Measurements from ENCODE around the gene COL13A1. TPM values are rescaled to one million over a fixed set of nuclear protein-coding genes. Genes with fewer than 3 reads are reported as not detected.

Gene COL13A1
- total RNA-seq, 1 donor from 2014 or later, result not detected

GRCh38 chr10:69772933-69773704 is 28.6 kb upstream of the COL13A1 start:
- no peaks in the 10 kb centered on the region for H3K36me3 ChIP-seq
- H3K4me3 ChIP-seq, result no peak overlapping the region
- no peak overlapping the region for H3K27ac ChIP-seq
- no peak for TF ChIP-seq POLR2AphosphoS5 (IDR thresholded peaks at IDR 0.05; ENCODE audit: insufficient read depth in 1 of 2, low read depth in 1 of 2)
- TF ChIP-seq POLR2A (IDR thresholded peaks at IDR 0.05), result no peak
- no peak for TF ChIP-seq CTCF (IDR thresholded peaks at IDR 0.05)
- intact Hi-C loops (cut with DNase I), result no loop called here
- H3K27me3 ChIP-seq, result no peaks in the 10 kb centered on the region
- H3K9me3 ChIP-seq, result no peaks in the 10 kb centered on the region
- no peak for DNase-seq (ENCODE audit: extremely low spot score in 2 of 2)
- no peaks in the 10 kb centered on the region for H3K4me1 ChIP-seq

GRCh38 chr10:69774596-69774995 is 27.1 kb upstream of the COL13A1 start:
- Histone ChIP-seq H3K27ac (no peak overlapping the region), H3K4me3 (no peak overlapping the region), H3K4me1 (no peaks in the 10 kb centered on the region), H3K9me3 (no peaks in the 10 kb centered on the region), H3K27me3 (no peaks in the 10 kb centered on the region), H3K36me3 (no peaks in the 10 kb centered on the region)
- TF ChIP-seq POLR2AphosphoS5 (IDR thresholded peaks at IDR 0.05; ENCODE audit: insufficient read depth in 1 of 2, low read depth in 1 of 2) (no peak), POLR2A (IDR thresholded peaks at IDR 0.05) (no peak), CTCF (IDR thresholded peaks at IDR 0.05) (no peak)
- no peak for DNase-seq (ENCODE audit: extremely low spot score in 2 of 2)
- intact Hi-C loops (cut with DNase I), result no loop called here

- TF ChIP-seq CTCF (IDR thresholded peaks at IDR 0.05), result no peak
- H3K9me3 ChIP-seq, result no peaks in the 10 kb centered on the region
- no peaks in the 10 kb centered on the region for H3K36me3 ChIP-seq
- no peak overlapping the region for H3K27ac ChIP-seq
- no peaks in the 10 kb centered on the region for H3K4me1 ChIP-seq
- DNase-seq (ENCODE audit: extremely low spot score in 2 of 2), result no peak
- intact Hi-C loops (cut with DNase I), result no loop called here
- H3K27me3 ChIP-seq, result no peaks in the 10 kb centered on the region
- H3K4me3 ChIP-seq, result no peak overlapping the region
Observed at GRCh38 chr10:69780077-69780476, 21.6 kb upstream of the COL13A1 start.

GRCh38 chr10:69781576-69781975 is 20.1 kb upstream of the COL13A1 start:
- no peak for TF ChIP-seq POLR2A (IDR thresholded peaks at IDR 0.05)
- no peak for TF ChIP-seq POLR2AphosphoS5 (IDR thresholded peaks at IDR 0.05; ENCODE audit: insufficient read depth in 1 of 2, low read depth in 1 of 2)
- TF ChIP-seq CTCF (IDR thresholded peaks at IDR 0.05), result no peak
- intact Hi-C loops (cut with DNase I), result no loop called here
- H3K9me3 ChIP-seq, result no peaks in the 10 kb centered on the region
- no peak overlapping the region for H3K27ac ChIP-seq
- no peak overlapping the region for H3K4me3 ChIP-seq
- no peaks in the 10 kb centered on the region for H3K36me3 ChIP-seq
- DNase-seq (ENCODE audit: extremely low spot score in 2 of 2), result no peak
- no peaks in the 10 kb centered on the region for H3K27me3 ChIP-seq
- H3K4me1 ChIP-seq, result no peaks in the 10 kb centered on the region

GRCh38 chr10:69783515-69783914 is 18.2 kb upstream of the COL13A1 start:
- DNase-seq (ENCODE audit: extremely low spot score in 2 of 2), result no peak
- no peak for TF ChIP-seq POLR2A (IDR thresholded peaks at IDR 0.05)
- no peak for TF ChIP-seq POLR2AphosphoS5 (IDR thresholded peaks at IDR 0.05; ENCODE audit: insufficient read depth in 1 of 2, low read depth in 1 of 2)
- no peak for TF ChIP-seq CTCF (IDR thresholded peaks at IDR 0.05)
- H3K4me3 ChIP-seq, result no peak overlapping the region
- intact Hi-C loops (cut with DNase I), result no loop called here
- H3K27me3 ChIP-seq, result no peaks in the 10 kb centered on the region
- H3K9me3 ChIP-seq, result no peaks in the 10 kb centered on the region
- no peaks in the 10 kb centered on the region for H3K36me3 ChIP-seq
- no peak overlapping the region for H3K27ac ChIP-seq
- no peaks in the 10 kb centered on the region for H3K4me1 ChIP-seq

Measured in vagina (tissue), 2 donors.